ENCODE results near the gene SYNE1.

DNA sequence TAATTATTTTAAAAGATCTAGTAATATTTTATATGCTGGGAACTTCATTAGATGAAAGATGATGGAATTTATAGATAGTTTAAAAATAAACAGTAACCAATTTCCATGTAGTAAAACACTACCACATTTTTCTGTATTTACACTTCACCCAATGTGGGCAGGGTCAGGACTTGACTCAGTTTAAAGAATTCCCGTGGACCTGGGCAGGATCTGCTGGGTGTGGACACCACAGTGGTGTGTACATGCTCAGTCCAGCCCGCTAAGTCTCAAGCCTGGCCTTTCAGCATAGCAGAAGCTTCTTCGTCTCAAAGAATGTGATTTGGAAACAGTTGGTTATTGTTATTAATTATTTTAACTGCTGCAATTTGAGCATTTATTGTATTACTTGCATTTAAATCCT lies 364.2 kb downstream of the SYNE1 start:
- TF ChIP-seq, protein P1, sequence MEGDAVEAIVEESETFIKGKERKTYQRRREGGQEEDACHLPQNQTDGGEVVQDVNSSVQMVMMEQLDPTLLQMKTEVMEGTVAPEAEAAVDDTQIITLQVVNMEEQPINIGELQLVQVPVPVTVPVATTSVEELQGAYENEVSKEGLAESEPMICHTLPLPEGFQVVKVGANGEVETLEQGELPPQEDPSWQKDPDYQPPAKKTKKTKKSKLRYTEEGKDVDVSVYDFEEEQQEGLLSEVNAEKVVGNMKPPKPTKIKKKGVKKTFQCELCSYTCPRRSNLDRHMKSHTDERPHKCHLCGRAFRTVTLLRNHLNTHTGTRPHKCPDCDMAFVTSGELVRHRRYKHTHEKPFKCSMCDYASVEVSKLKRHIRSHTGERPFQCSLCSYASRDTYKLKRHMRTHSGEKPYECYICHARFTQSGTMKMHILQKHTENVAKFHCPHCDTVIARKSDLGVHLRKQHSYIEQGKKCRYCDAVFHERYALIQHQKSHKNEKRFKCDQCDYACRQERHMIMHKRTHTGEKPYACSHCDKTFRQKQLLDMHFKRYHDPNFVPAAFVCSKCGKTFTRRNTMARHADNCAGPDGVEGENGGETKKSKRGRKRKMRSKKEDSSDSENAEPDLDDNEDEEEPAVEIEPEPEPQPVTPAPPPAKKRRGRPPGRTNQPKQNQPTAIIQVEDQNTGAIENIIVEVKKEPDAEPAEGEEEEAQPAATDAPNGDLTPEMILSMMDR (IDR thresholded peaks at IDR 0.05) = no peak
- TF ChIP-seq POLR2A (IDR thresholded peaks at IDR 0.05) = no peak
- no peak for TF ChIP-seq EP300 (IDR thresholded peaks at IDR 0.05)
